HG03095 (cell line): ENCODE data around the gene TMEM101.
"Not testable (repeated sequence)": the region's sequence is repeated elsewhere in the genome, so short reads cannot be mapped to it uniquely, and the experiment has no call there.

Source experiments
- ATAC-seq: cut with Tn5 transposase; IDR thresholded peaks from one replicate; pipeline ENCODE4 v1.9.1; 2021; ENCODE audit warnings: moderate library complexity; ENCODE audit not compliant: unreplicated experiment

Gene TMEM101

GRCh38 chr17:43975898-43976297 lies 38.9 kb downstream of the TMEM101 start:
- no peak for ATAC-seq

GRCh38 chr17:43974382-43975266 lies 40.1 kb downstream of the TMEM101 start:
- ATAC-seq: no peak

DNA sequence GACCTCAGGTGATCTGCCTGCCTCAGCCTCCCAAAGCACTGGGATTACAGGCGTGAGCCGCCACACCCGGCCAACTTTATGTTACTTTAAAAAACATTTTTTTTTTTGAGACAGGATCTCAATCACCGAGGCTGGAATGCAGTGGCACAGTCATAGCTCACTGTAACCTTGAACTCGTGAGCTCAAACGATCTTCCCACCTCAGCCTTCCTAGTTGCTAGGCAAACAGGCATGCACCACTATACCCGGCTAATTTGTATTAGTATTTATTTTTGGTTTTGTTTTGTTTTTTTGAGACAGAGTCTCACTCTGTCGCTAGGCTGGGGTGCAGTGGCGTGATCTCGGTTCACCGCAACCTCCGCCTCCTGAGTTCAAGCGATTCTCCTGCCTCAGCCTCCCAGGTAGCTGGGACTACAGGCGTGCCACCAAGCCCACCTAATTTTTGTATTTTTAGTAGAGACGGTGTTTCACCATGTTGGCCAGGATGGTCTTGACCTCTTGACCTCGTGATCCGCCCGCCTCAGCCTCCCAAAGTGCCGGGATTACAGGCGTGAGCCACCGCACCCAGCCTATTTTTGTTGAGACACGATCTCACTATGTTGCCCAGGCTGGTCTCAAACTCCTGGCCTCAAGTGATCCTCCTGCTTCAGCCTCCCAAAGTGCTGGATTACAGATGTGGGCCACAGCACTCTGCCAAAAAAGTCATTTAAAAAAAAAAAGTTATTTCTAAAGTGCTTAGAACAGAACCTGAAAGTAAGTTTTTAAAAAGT lies 42.1 kb downstream of the TMEM101 start:
- not testable (repeated sequence) for ATAC-seq

- ATAC-seq: not testable (repeated sequence)
Observed at GRCh38 chr17:43971436-43971835, 43.3 kb downstream of the TMEM101 start.

- ATAC-seq: no peak
Observed at GRCh38 chr17:43970366-43970765, 44.4 kb downstream of the TMEM101 start.

GRCh38 chr17:43967251-43967875 lies 47.4 kb downstream of the TMEM101 start:
- no peak for ATAC-seq

DNA sequence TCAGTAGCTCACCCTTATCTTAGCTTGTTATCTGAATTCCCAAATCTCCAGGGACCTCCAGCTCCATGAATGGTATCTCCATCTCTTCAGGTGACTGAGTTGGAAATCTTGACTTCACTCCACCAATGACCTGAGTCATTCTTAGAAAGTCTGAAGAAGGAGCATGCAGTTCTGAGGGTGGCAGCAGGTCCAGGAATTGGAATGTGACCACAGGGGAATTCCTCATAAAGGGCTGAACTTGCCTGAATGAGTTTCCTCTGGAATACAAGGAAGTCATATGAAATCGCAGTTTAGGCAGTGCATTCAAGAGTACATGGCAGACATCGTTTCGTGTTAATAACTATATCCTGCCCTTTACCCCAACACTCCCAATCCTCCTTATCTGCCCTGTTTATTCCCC lies 48.5 kb downstream of the TMEM101 start:
- no peak for ATAC-seq

GRCh38 chr17:43962479-43962878 lies 52.3 kb downstream of the TMEM101 start:
- ATAC-seq: no peak

GRCh38 chr17:43961954-43962353 lies 52.8 kb downstream of the TMEM101 start:
- ATAC-seq: no peak

- not testable (repeated sequence) for ATAC-seq
Observed at GRCh38 chr17:43961292-43961691, 53.5 kb downstream of the TMEM101 start.
